Astrocyte (in vitro differentiated cells and primary cell): Measurements from ENCODE around the gene LINGO4. TPM values are rescaled to one million over a fixed set of nuclear protein-coding genes. Genes with fewer than 3 reads are reported as not detected.

Experiments used
- DNase-seq: peaks from one replicate; pipeline ENCODE4 v3.0.0-alpha.2; 2010; ENCODE audit warnings: low read depth
- FAIRE-seq: peaks from 2 replicates; lab custom pipeline; 2011; peaks lifted over from hg19 to GRCh38; lab: Jason Lieb, UNC
- H2AFZ ChIP-seq: 2 replicates; pipeline ENCODE4 v1.6.0; 2012; ENCODE audit warnings: low read depth, low read length, inconsistent platforms
- H3K27ac ChIP-seq: 2 replicates; pipeline ENCODE4 v1.5.1; 2011; ENCODE audit warnings: low read depth, low read length, inconsistent platforms
- H3K27me3 ChIP-seq: 2 replicates; pipeline ENCODE4 v1.6.0; 2011; ENCODE audit warnings: low read length, inconsistent platforms; ENCODE audit not compliant: insufficient read depth
- H3K36me3 ChIP-seq: 2 replicates; pipeline ENCODE4 v1.5.1; 2011; ENCODE audit warnings: low read length, inconsistent platforms; ENCODE audit not compliant: insufficient read depth
- H3K4me1 ChIP-seq: 2 replicates; pipeline ENCODE4 v1.5.1; 2011; ENCODE audit warnings: low read length, inconsistent platforms; ENCODE audit not compliant: insufficient read depth
- H3K4me2 ChIP-seq: 2 replicates; pipeline ENCODE4 v1.6.0; 2012; ENCODE audit warnings: low read length, inconsistent platforms
- H3K4me3 ChIP-seq: 2 replicates; pipeline ENCODE4 v1.5.1; 2011; ENCODE audit warnings: low read depth, mild to moderate bottlenecking, low read length, inconsistent platforms; ENCODE audit not compliant: insufficient read depth
- H3K79me2 ChIP-seq: 2 replicates; pipeline ENCODE4 v1.6.0; 2012; ENCODE audit warnings: mild to moderate bottlenecking, low read length, inconsistent platforms; ENCODE audit not compliant: insufficient read depth
- H3K9ac ChIP-seq: 2 replicates; pipeline ENCODE4 v1.6.0; 2012; ENCODE audit warnings: mild to moderate bottlenecking, low read length, inconsistent platforms
- H3K9me3 ChIP-seq: 2 replicates; pipeline ENCODE4 v1.5.1; 2012; ENCODE audit warnings: low read depth, mild to moderate bottlenecking, low read length, inconsistent platforms; ENCODE audit not compliant: insufficient read depth
- H4K20me1 ChIP-seq: 2 replicates; pipeline ENCODE4 v1.6.0; 2012; ENCODE audit warnings: low read length, inconsistent platforms; ENCODE audit not compliant: insufficient read depth
- H3K27ac Mint-ChIP-seq: one replicate; pipeline ENCODE4 v1.8.0; 2021; ENCODE audit warnings: mild to moderate bottlenecking, mixed read lengths; ENCODE audit not compliant: unreplicated experiment
- H3K27me3 Mint-ChIP-seq: one replicate; pipeline ENCODE4 v1.8.0; 2021; ENCODE audit warnings: low read depth, mixed read lengths; ENCODE audit not compliant: unreplicated experiment
- H3K36me3 Mint-ChIP-seq: one replicate; pipeline ENCODE4 v1.8.0; 2021; ENCODE audit warnings: low read depth, mixed read lengths; ENCODE audit not compliant: unreplicated experiment
- H3K4me1 Mint-ChIP-seq: one replicate; pipeline ENCODE4 v1.8.0; 2021; ENCODE audit warnings: low read depth, mixed read lengths; ENCODE audit not compliant: unreplicated experiment
- H3K4me3 Mint-ChIP-seq: one replicate; pipeline ENCODE4 v1.8.0; 2021; ENCODE audit warnings: mild to moderate bottlenecking, moderate library complexity, mixed read lengths; ENCODE audit not compliant: unreplicated experiment
- H3K9me3 Mint-ChIP-seq: one replicate; pipeline ENCODE4 v1.8.0; 2021; ENCODE audit warnings: mild to moderate bottlenecking, mixed read lengths; ENCODE audit not compliant: unreplicated experiment
- CTCF ChIP-seq: IDR thresholded peaks from 2 replicates; pipeline ENCODE4 v1.5.1; 2011; ENCODE audit warnings: low read depth, mild to moderate bottlenecking, inconsistent platforms, low read length, moderate library complexity; ENCODE audit not compliant: insufficient read depth
- EZH2 ChIP-seq: IDR thresholded peaks from 2 replicates; pipeline ENCODE4 v1.6.1; 2012; ENCODE audit warnings: mild to moderate bottlenecking, low read length, inconsistent platforms; ENCODE audit not compliant: insufficient read depth
- total RNA-seq: library from RNA; stranded (reverse); gene quantifications from 2 replicates; pipeline ENCODE4 v1.2.1, GENCODE V29; 2021

LINGO4 gene
- total RNA-seq, 1 donor from 2014 or later, result not detected

GRCh38 chr1:151776665-151777062 lies 28.6 kb downstream of the LINGO4 start:
- Histone ChIP-seq H3K9me3 (no peaks in the 10 kb centered on the region), H4K20me1 (no peaks in the 10 kb centered on the region), H3K9ac (no peak overlapping the region), H3K27ac (no peak overlapping the region), H3K4me1 (no peaks in the 10 kb centered on the region), H2AFZ (no peak overlapping the region), H3K79me2 (no peaks in the 10 kb centered on the region), H3K27me3 (no peaks in the 10 kb centered on the region), H3K4me3 (no peak overlapping the region), H3K4me2 (no peak overlapping the region), H3K36me3 (no peaks in the 10 kb centered on the region)
- DNase-seq, result no peak
- peaks cover 3% of the 10 kb centered on the region for H3K9me3 Mint-ChIP-seq
- no peaks in the 10 kb centered on the region for H3K27me3 Mint-ChIP-seq
- TF ChIP-seq EZH2 (no peak), CTCF (no peak)
- no peak overlapping the region for H3K4me3 Mint-ChIP-seq
- no peak overlapping the region for H3K27ac Mint-ChIP-seq
- H3K4me1 Mint-ChIP-seq, result peaks cover 2% of the 10 kb centered on the region
- FAIRE-seq, result no peak
- H3K36me3 Mint-ChIP-seq, result peaks cover 13% of the 10 kb centered on the region

GRCh38 chr1:151775894-151776664 lies 29.1 kb downstream of the LINGO4 start:
- Histone ChIP-seq H3K36me3 (no peaks in the 10 kb centered on the region), H3K27me3 (no peaks in the 10 kb centered on the region), H3K4me3 (no peak overlapping the region), H3K4me2 (no peak overlapping the region), H2AFZ (no peak overlapping the region), H4K20me1 (no peaks in the 10 kb centered on the region), H3K4me1 (no peaks in the 10 kb centered on the region), H3K27ac (no peak overlapping the region), H3K9me3 (no peaks in the 10 kb centered on the region), H3K79me2 (no peaks in the 10 kb centered on the region), H3K9ac (no peak overlapping the region)
- DNase-seq (no peak), FAIRE-seq (no peak)
- H3K27me3 Mint-ChIP-seq, result no peaks in the 10 kb centered on the region
- peaks cover 16% of the 10 kb centered on the region for H3K36me3 Mint-ChIP-seq
- no peak overlapping the region for H3K27ac Mint-ChIP-seq
- peaks cover 2% of the 10 kb centered on the region for H3K4me1 Mint-ChIP-seq
- no peak overlapping the region for H3K4me3 Mint-ChIP-seq
- peaks cover 3% of the 10 kb centered on the region for H3K9me3 Mint-ChIP-seq
- no peak for TF ChIP-seq EZH2
- no peak for TF ChIP-seq CTCF

GRCh38 chr1:151774256-151774922 lies 30.8 kb downstream of the LINGO4 start:
- Mint-ChIP-seq H3K4me3 (no peak overlapping the region), H3K36me3 (peaks cover 20% of the 10 kb centered on the region)

More at GRCh38 chr1:151774256-151774922, 30.8 kb downstream of the LINGO4 start:
- no peaks in the 10 kb centered on the region for H3K36me3 ChIP-seq
- Mint-ChIP-seq H3K9me3 (peaks cover 3% of the 10 kb centered on the region), H3K4me1 (peaks cover 2% of the 10 kb centered on the region), H3K27me3 (no peaks in the 10 kb centered on the region), H3K27ac (no peak overlapping the region)
- H3K4me1 ChIP-seq, result no peaks in the 10 kb centered on the region
- TF ChIP-seq CTCF (no peak), EZH2 (no peak)
- no peaks in the 10 kb centered on the region for H3K27me3 ChIP-seq
- peak overlapping the region; percentile 7 for H2AFZ ChIP-seq
- H4K20me1 ChIP-seq, result no peaks in the 10 kb centered on the region
- H3K9me3 ChIP-seq, result no peaks in the 10 kb centered on the region
- no peak for FAIRE-seq
- H3K4me3 ChIP-seq, result no peak overlapping the region
- no peak overlapping the region for H3K27ac ChIP-seq
- H3K9ac ChIP-seq, result no peak overlapping the region
- no peaks in the 10 kb centered on the region for H3K79me2 ChIP-seq
- no peak for DNase-seq
- no peak overlapping the region for H3K4me2 ChIP-seq
